NT2/D1 (cell line): ENCODE results near the gene ETFDH.

Experiments
- SUZ12 ChIP-seq: IDR thresholded peaks from 2 replicates; pipeline ENCODE4 v1.6.1; 2011; ENCODE audit not compliant: insufficient read length, insufficient read depth; ENCODE audit errors: extremely low read depth
- YY1 ChIP-seq: IDR thresholded peaks from 2 replicates; pipeline ENCODE4 v1.6.1; 2011; ENCODE audit not compliant: insufficient read length, insufficient read depth
- ZNF274 ChIP-seq: IDR thresholded peaks from 2 replicates; pipeline ENCODE4 v1.6.1; 2011; ENCODE audit warnings: mild to moderate bottlenecking, low read depth, low read length

DNA sequence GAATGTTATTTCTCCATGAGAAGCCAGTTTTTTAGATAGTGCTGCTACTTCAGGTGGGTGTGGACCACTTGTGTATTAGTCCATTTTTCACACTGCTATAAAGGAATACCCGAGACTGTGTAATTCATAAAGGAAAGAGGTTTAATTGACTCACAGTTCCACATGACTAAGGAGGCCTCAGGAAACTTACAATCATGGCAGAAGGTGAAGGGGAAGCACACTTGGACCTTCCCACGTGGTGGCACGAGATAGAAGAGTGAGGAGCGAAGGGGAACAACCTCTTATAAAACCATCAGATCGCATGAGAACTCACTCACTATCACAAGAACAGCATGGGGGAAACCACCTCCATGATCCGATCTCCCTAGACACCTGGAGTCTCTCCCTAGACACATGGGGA is 54.5 kb downstream of the ETFDH start:
- TF ChIP-seq YY1 (no peak), ZNF274 (no peak), SUZ12 (no peak)
